DOHH2 (cell line): Measurements from ENCODE around the gene IL23R.
"Not testable (repeated sequence)": the region's sequence is repeated elsewhere in the genome, so short reads cannot be mapped to it uniquely, and the experiment has no call there.

Experiments used
- H3F3A ChIP-seq: fragments of 200-600 bp; sonication (generic), shearing (Covaris generic); 2 replicates; pipeline ENCODE4 v1.6.0; 2016; ENCODE audit warnings: antibody characterized with exemption, mild to moderate bottlenecking; ENCODE audit not compliant: control insufficient read depth, insufficient read depth
- H3K27ac ChIP-seq: fragments of 200-600 bp; sonication (generic); 2 replicates; pipeline ENCODE4 v1.5.1; 2014; ENCODE audit warnings: low read depth, mild to moderate bottlenecking, low read length, moderate library complexity
- H3K27me3 ChIP-seq: fragments of 200-600 bp; sonication (generic); 2 replicates; pipeline ENCODE4 v1.6.1; 2014; ENCODE audit warnings: mild to moderate bottlenecking, low read length, mixed read lengths; ENCODE audit not compliant: control insufficient read depth
- H3K36me3 ChIP-seq: fragments of 200-600 bp; sonication (generic); 2 replicates; pipeline ENCODE4 v1.6.1; 2014; ENCODE audit warnings: mild to moderate bottlenecking, low read length, moderate library complexity, mixed read lengths; ENCODE audit not compliant: control insufficient read depth
- H3K4me1 ChIP-seq: fragments of 200-600 bp; sonication (generic); 2 replicates; pipeline ENCODE4 v1.6.1; 2014; ENCODE audit warnings: mild to moderate bottlenecking, low read length, mixed read lengths; ENCODE audit not compliant: control insufficient read depth
- H3K4me2 ChIP-seq: fragments of 200-600 bp; sonication (generic); 2 replicates; pipeline ENCODE4 v1.6.0; 2014; ENCODE audit warnings: mild to moderate bottlenecking, low read length, moderate library complexity
- H3K4me3 ChIP-seq: fragments of 200-600 bp; sonication (generic); 2 replicates; pipeline ENCODE4 v1.5.1; 2014; ENCODE audit warnings: mild to moderate bottlenecking, low read length, mixed read lengths
- H3K79me2 ChIP-seq: fragments of 200-600 bp; sonication (generic); 2 replicates; pipeline ENCODE4 v1.6.1; 2014; ENCODE audit warnings: mild to moderate bottlenecking, low read length, mixed read lengths; ENCODE audit not compliant: control insufficient read depth
- H3K9me2 ChIP-seq: fragments of 200-600 bp; sonication (generic); replicated peaks from 2 replicates; pipeline ENCODE4 v1.6.1; 2014; ENCODE audit warnings: mild to moderate bottlenecking, low read length, mixed read lengths; ENCODE audit not compliant: control insufficient read depth
- H3K9me3 ChIP-seq: fragments of 200-600 bp; sonication (generic); 2 replicates; pipeline ENCODE4 v1.6.1; 2014; ENCODE audit warnings: antibody characterized with exemption, low read length, mixed read lengths; ENCODE audit not compliant: control insufficient read depth, insufficient read depth
- H4K20me1 ChIP-seq: fragments of 200-600 bp; sonication (generic); 2 replicates; pipeline ENCODE4 v1.6.0; 2014; ENCODE audit warnings: low read depth, mild to moderate bottlenecking, antibody characterized with exemption, low read length, moderate library complexity; ENCODE audit not compliant: control insufficient read depth, insufficient read depth
- CTCF ChIP-seq: fragments of 200-600 bp; sonication (generic); IDR thresholded peaks from one replicate; pipeline ENCODE4 v1.5.1; 2014; ENCODE audit warnings: antibody characterized with exemption, mild to moderate bottlenecking, low read depth, low read length; ENCODE audit not compliant: poor library complexity, severe bottlenecking
- EZH2phosphoT487 ChIP-seq: fragments of 200-600 bp; sonication (generic); IDR thresholded peaks from 2 replicates; pipeline ENCODE4 v1.6.1; 2017; ENCODE audit warnings: borderline replicate concordance, mild to moderate bottlenecking, antibody characterized with exemption, low read length, moderate library complexity, mixed read lengths

IL23R gene

GRCh38 chr1:67200755-67201154 is 34.5 kb downstream of the IL23R start:
- Histone ChIP-seq H3K4me3 (no peak overlapping the region), H3K4me1 (no peaks in the 10 kb centered on the region), H3K27ac (no peak overlapping the region), H3K36me3 (no peaks in the 10 kb centered on the region), H3K9me2 (no peaks in the 10 kb centered on the region), H3F3A (no peaks in the 10 kb centered on the region), H4K20me1 (no peaks in the 10 kb centered on the region), H3K4me2 (no peak overlapping the region), H3K27me3 (no peaks in the 10 kb centered on the region), H3K9me3 (no peaks in the 10 kb centered on the region), H3K79me2 (no peaks in the 10 kb centered on the region)
- TF ChIP-seq CTCF: no peak
- no peak for TF ChIP-seq EZH2phosphoT487

GRCh38 chr1:67201891-67202290 is 35.6 kb downstream of the IL23R start:
- Histone ChIP-seq H3K36me3 (no peaks in the 10 kb centered on the region), H4K20me1 (no peaks in the 10 kb centered on the region), H3K9me2 (no peaks in the 10 kb centered on the region), H3K79me2 (no peaks in the 10 kb centered on the region), H3K9me3 (no peaks in the 10 kb centered on the region), H3K27ac (no peak overlapping the region), H3K4me3 (no peak overlapping the region), H3K27me3 (no peaks in the 10 kb centered on the region), H3F3A (no peaks in the 10 kb centered on the region), H3K4me1 (no peaks in the 10 kb centered on the region), H3K4me2 (no peak overlapping the region)
- TF ChIP-seq CTCF (no peak), EZH2phosphoT487 (no peak)

GRCh38 chr1:67204298-67204980 is 38.2 kb downstream of the IL23R start:
- Histone ChIP-seq H3K79me2 (no peaks in the 10 kb centered on the region), H3F3A (no peaks in the 10 kb centered on the region), H3K4me1 (no peaks in the 10 kb centered on the region), H3K4me2 (no peak overlapping the region), H3K4me3 (no peak overlapping the region), H4K20me1 (no peaks in the 10 kb centered on the region), H3K36me3 (no peaks in the 10 kb centered on the region), H3K27me3 (no peaks in the 10 kb centered on the region), H3K27ac (no peak overlapping the region), H3K9me3 (no peaks in the 10 kb centered on the region), H3K9me2 (no peaks in the 10 kb centered on the region)
- TF ChIP-seq CTCF (no peak), EZH2phosphoT487 (no peak)

GRCh38 chr1:67207398-67207797 is 41.1 kb downstream of the IL23R start:
- not testable (repeated sequence) for H3K27me3 ChIP-seq, H3F3A ChIP-seq, H4K20me1 ChIP-seq, H3K79me2 ChIP-seq, H3K9me2 ChIP-seq, H3K9me3 ChIP-seq, H3K27ac ChIP-seq, H3K4me1 ChIP-seq, H3K4me2 ChIP-seq, H3K36me3 ChIP-seq, H3K4me3 ChIP-seq
